Liver (tissue), 9 donors: ENCODE data around the gene CASD1. TPM values are rescaled to one million over a fixed set of nuclear protein-coding genes. Genes with fewer than 3 reads are reported as not detected.

Experiments
- DNase-seq: peaks from one replicate; pipeline ENCODE4 v3.0.0-alpha.2; 2017; ENCODE audit warnings: low spot score
- H3K27ac ChIP-seq, 2 donors: one replicate each; pipeline ENCODE4 v1.7.0; 2013; ENCODE audit warnings: inconsistent platforms in 2 of 2, low read length in 2 of 2, control low read depth in 1 of 2, low read depth in 1 of 2, mild to moderate bottlenecking in 1 of 2
- H3K27me3 ChIP-seq, 4 donors: one replicate each; pipeline versions ENCODE4 v1.6.1 to v1.7.0; 2013; ENCODE audit warnings: low read length in 3 of 4, inconsistent platforms in 1 of 4, mild to moderate bottlenecking in 1 of 4, moderate library complexity in 1 of 4; ENCODE audit not compliant: control insufficient read depth in 4 of 4, insufficient read depth in 4 of 4
- H3K36me3 ChIP-seq, 4 donors: one replicate each; pipeline versions ENCODE4 v1.6.1 to v1.7.0; 2013; ENCODE audit warnings: low read length in 3 of 4, mild to moderate bottlenecking in 3 of 4, low read depth in 1 of 4, moderate library complexity in 1 of 4; ENCODE audit not compliant: control insufficient read depth in 4 of 4, insufficient read depth in 3 of 4
- H3K4me1 ChIP-seq, 4 donors: one replicate each; pipeline versions ENCODE4 v1.6.1 to v1.7.0; 2013; ENCODE audit warnings: low read length in 3 of 4, mild to moderate bottlenecking in 3 of 4, moderate library complexity in 1 of 4; ENCODE audit not compliant: control insufficient read depth in 4 of 4, insufficient read depth in 4 of 4
- H3K4me3 ChIP-seq, 3 donors: one replicate each; pipeline versions ENCODE4 v1.6.1 to v1.7.0; 2013; ENCODE audit warnings: low read length in 3 of 3, control low read depth in 1 of 3, low read depth in 1 of 3, mild to moderate bottlenecking in 1 of 3
- H3K9ac ChIP-seq, 2 donors: one replicate each; pipeline ENCODE4 v1.7.0; 2013; ENCODE audit warnings: low read length in 2 of 2, mild to moderate bottlenecking in 2 of 2, moderate library complexity in 2 of 2, control low read depth in 1 of 2, low read depth in 1 of 2
- H3K9me3 ChIP-seq, 4 donors: one replicate each; pipeline versions ENCODE4 v1.6.1 to v1.7.0; 2013; ENCODE audit warnings: low read length in 3 of 4; ENCODE audit not compliant: control insufficient read depth in 4 of 4
- ATF3 ChIP-seq: IDR thresholded peaks from 2 replicates; pipeline ENCODE4 v1.6.1; 2016; ENCODE audit warnings: antibody characterized with exemption
- CTCF ChIP-seq: fragments of 150-350 bp; IDR thresholded peaks from 2 replicates; pipeline ENCODE4 v1.5.1; 2017; ENCODE audit warnings: improper control_type of control experiment, low read depth, low read length; ENCODE audit not compliant: missing input control
- EGR1 ChIP-seq, 2 donors: IDR thresholded peaks; 2 replicates each; pipeline ENCODE4 v1.6.1; 2016 to 2018; ENCODE audit warnings: antibody characterized with exemption in 2 of 2, low read depth in 2 of 2
- FOXA1 ChIP-seq: IDR thresholded peaks from 2 replicates; pipeline ENCODE4 v1.6.1; 2016; ENCODE audit warnings: antibody characterized with exemption
- FOXA2 ChIP-seq: IDR thresholded peaks from 2 replicates; pipeline ENCODE4 v1.6.1; 2016; ENCODE audit warnings: antibody characterized with exemption
- HNF4A ChIP-seq, 2 donors: conservative IDR thresholded peaks; 2 replicates each; pipeline ENCODE4 v1.6.1; 2016; ENCODE audit warnings: antibody characterized with exemption in 2 of 2, mild to moderate bottlenecking in 2 of 2
- HNF4G ChIP-seq: IDR thresholded peaks from 2 replicates; pipeline ENCODE4 v1.6.1; 2016; ENCODE audit warnings: antibody characterized with exemption
- JUND ChIP-seq, 2 donors: IDR thresholded peaks; 2 replicates each; pipeline ENCODE4 v1.6.1; 2016; ENCODE audit warnings: antibody characterized with exemption in 2 of 2
- MAX ChIP-seq: IDR thresholded peaks from 2 replicates; pipeline ENCODE4 v1.6.1; 2016; ENCODE audit warnings: antibody characterized with exemption
- NR2F2 ChIP-seq: IDR thresholded peaks from 2 replicates; pipeline ENCODE4 v1.6.1; 2016; ENCODE audit warnings: antibody characterized with exemption
- RAD21 ChIP-seq, 2 donors: IDR thresholded peaks; 2 replicates each; pipeline ENCODE4 v1.6.1; 2016; ENCODE audit warnings: antibody characterized with exemption in 2 of 2, mild to moderate bottlenecking in 2 of 2
- REST ChIP-seq: IDR thresholded peaks from 2 replicates; pipeline ENCODE4 v1.6.1; 2016; ENCODE audit warnings: antibody characterized with exemption, mild to moderate bottlenecking
- RXRA ChIP-seq, 2 donors: IDR thresholded peaks; 2 replicates each; pipeline ENCODE4 v1.6.1; 2017 to 2018; ENCODE audit warnings: antibody characterized with exemption in 2 of 2, mild to moderate bottlenecking in 1 of 2
- SP1 ChIP-seq: IDR thresholded peaks from 2 replicates; pipeline ENCODE4 v1.6.1; 2018; ENCODE audit warnings: antibody characterized with exemption, mild to moderate bottlenecking
- TAF1 ChIP-seq: conservative IDR thresholded peaks from 2 replicates; pipeline ENCODE4 v1.6.1; 2016; ENCODE audit warnings: antibody characterized with exemption, mild to moderate bottlenecking
- YY1 ChIP-seq: IDR thresholded peaks from 2 replicates; pipeline ENCODE4 v1.6.1; 2016; ENCODE audit warnings: antibody characterized with exemption, mild to moderate bottlenecking
- ZBTB33 ChIP-seq: IDR thresholded peaks from 2 replicates; pipeline ENCODE4 v1.6.1; 2016; ENCODE audit warnings: antibody characterized with exemption
- WGBS: extraction: QIAGEN DNeasy Blood & Tissue Kit; methylation state at CpG from one replicate; pipeline ENCODE4 v1.1.7; 2013; 5-methylcytosine and 5-hydroxymethylcytosine counted together
- polyA plus RNA-seq, 2 donors: library from polyadenylated mRNA; stranded (reverse) in 1 of 2; unstranded in 1 of 2; fragments of 200-250 nt in 1 of 2; fragments of >200 nt in 1 of 2; fragmentation: Nextera tagmentation in 1 of 2; extraction: Ambion mirVana in 1 of 2; gene quantifications; one replicate each; pipeline versions ENCODE4 v1.2.1 to v1.2.3, GENCODE V29; 2013 to 2015
- total RNA-seq, 2 donors: library from RNA; depleted of rRNA; stranded (reverse); fragments of >200 nt; gene quantifications; one replicate each; pipeline ENCODE4 v1.2.3, GENCODE V29; 2014
- donor health status: healthy.
- donor health status: healthy.
- donor health status: healthy.
- donor health status: healthy.
- donor health status: healthy.

CASD1 gene
- total and polyA plus RNA-seq, 4 donors = 3.8 to 14.1 (median 8.1) TPM

GRCh38 chr7:94559972-94560371 is 50.4 kb downstream of the CASD1 start:
- TF ChIP-seq YY1 (no peak), EGR1 (IDR thresholded peaks at IDR 0.05; ENCODE audit: low read depth in 2 of 2) (no peak), CTCF (no peak), HNF4G (no peak), NR2F2 (no peak), FOXA2 (no peak), RXRA (IDR thresholded peaks at IDR 0.05) (no peak), REST (no peak), ATF3 (no peak), MAX (no peak), TAF1 (no peak), FOXA1 (no peak), SP1 (no peak), RAD21 (IDR thresholded peaks at IDR 0.05) (no peak), JUND (IDR thresholded peaks at IDR 0.05) (no peak)
- Histone ChIP-seq H3K27me3 (no peaks in the 10 kb centered on the region), H3K27ac (no peak overlapping the region), H3K9ac (no peak overlapping the region), H3K4me3 (no peak overlapping the region), H3K36me3 (no peaks in the 10 kb centered on the region), H3K9me3 (no peaks in the 10 kb centered on the region), H3K4me1 (peaks cover 0 to 2% (median 0%) of the 10 kb centered on the region in 4 donors)
- DNase-seq = no peak
- WGBS = 37% methylated on average over 1 of the region's 1 CpG

- no peaks in the 10 kb centered on the region for H3K27me3 ChIP-seq
- no peak for DNase-seq
- H3K4me1 ChIP-seq = peaks cover 0 to 2% (median 0%) of the 10 kb centered on the region in 4 donors
- no peak overlapping the region for H3K9ac ChIP-seq
- no peaks in the 10 kb centered on the region for H3K9me3 ChIP-seq
- TF ChIP-seq JUND (IDR thresholded peaks at IDR 0.05) = no peak
- TF ChIP-seq MAX = no peak
- TF ChIP-seq ATF3 = no peak
- TF ChIP-seq YY1 = no peak
- no peak for TF ChIP-seq HNF4G
- no peak for TF ChIP-seq FOXA1
- no peak for TF ChIP-seq REST
- no peak for TF ChIP-seq TAF1
- no peak for TF ChIP-seq ZBTB33
- no peak for TF ChIP-seq HNF4A (conservative IDR thresholded peaks at IDR 0.05)
- no peak for TF ChIP-seq RXRA (IDR thresholded peaks at IDR 0.05)
- no peak for TF ChIP-seq RAD21 (IDR thresholded peaks at IDR 0.05)
- no peak for TF ChIP-seq NR2F2
- no peaks in the 10 kb centered on the region for H3K36me3 ChIP-seq
- H3K27ac ChIP-seq = no peak overlapping the region
- no peak overlapping the region for H3K4me3 ChIP-seq
- WGBS = 93% methylated on average over 2 of the region's 2 CpGs
These were observed 52.4 kb downstream of the CASD1 start for GRCh38 chr7:94561841-94562514.
